Measurements from ENCODE around the gene EVPLL. TPM values are rescaled to one million over a fixed set of nuclear protein-coding genes. Genes with fewer than 3 reads are reported as not detected.
"Not testable (repeated sequence)": the region's sequence is repeated elsewhere in the genome, so short reads cannot be mapped to it uniquely, and the experiment has no call there.

EVPLL gene
- 5.3 TPM for total RNA-seq

DNA sequence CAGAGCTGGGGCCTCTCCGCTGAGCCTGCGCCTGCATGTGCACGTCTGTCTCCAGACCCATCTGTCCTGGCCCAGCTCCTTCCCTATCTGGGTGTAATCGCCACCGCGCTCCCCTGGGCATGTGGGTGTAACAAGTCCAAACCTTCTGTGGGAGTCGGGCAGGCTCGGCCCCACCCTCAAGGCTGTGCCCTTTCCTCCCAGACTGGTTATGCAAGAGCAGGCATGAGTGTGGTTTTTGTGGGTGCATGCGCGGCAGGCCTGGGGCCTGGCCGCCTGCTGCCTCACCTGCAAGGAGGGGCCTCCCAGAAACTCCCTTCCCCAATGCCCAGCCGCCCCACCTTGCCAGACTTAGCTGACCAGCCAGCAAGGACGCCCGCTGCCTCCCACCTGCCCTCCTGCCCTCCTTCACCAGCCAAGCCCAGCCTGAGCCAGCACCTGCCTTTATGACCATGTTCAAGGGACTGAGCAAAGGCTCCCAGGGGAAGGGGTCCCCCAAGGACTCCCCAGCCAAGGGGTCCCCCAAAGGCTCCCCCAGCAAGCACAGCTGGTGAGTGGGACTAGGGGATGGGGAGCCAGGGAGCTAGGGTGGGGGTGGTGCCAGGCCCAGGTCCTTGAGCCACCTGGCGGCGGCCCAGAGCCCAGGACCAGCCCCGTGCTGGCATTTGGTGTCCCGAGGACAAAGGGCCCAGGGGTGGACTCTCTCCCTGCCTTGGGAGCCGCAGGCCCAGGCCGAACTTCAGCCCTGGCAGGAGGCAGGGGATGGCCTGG is at the start of gene EVPLL:
TSS of gene EVPLL (plus strand) at position 342 of the 768 bp plus-strand sequence. CDS start 3,160 bp downstream, outside the sequence.
- ATAC-seq: peak; percentile 92

DNA sequence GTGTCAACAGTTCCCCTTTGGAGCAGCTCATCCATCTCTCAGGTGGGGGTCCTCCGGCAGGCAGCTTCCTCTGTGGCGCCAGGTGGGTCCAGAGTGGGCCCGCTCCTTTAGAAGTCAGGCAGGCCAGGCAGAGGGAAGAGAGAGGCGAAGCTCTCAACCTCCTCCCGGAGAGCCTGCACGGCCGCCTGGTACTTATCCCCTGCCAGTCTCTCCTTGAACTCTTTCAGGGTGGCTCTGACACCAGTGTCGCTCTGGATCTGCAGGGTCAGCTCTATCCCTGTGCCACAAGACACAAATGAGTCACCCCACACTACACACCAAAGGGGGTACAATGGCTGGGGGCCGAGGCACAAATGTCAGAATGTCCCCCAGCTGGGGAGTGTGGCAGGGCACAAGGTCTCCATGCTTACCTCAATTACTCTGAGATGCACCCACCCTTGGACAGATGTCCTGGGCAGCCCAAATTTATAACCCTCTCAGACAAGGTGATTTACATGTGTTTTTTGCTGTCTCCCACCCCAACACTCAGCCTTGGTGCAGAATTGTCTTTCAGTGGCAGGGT is 48.9 kb upstream of the EVPLL start:
- peak; percentile 15 for ATAC-seq

DNA sequence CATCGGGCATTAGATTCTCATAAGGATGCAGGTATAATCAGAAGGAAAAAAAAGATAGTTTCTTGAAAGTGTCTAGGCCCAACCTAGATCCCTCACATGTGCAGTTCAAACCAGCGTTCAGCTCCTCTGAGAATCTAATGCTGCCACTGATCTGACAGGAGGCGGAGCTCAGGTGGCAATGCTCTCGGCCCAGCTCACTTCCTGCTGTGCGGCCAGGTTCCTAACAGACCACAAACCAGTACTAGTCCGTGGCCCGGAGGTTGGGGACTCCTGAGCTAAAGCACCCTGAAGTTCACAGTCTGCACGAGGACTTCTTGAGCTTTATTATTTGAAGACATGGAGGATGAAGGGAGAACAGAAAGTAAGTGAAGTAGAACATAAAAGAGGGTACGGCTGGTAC is 45.7 kb upstream of the EVPLL start:
- no peak for ATAC-seq

DNA sequence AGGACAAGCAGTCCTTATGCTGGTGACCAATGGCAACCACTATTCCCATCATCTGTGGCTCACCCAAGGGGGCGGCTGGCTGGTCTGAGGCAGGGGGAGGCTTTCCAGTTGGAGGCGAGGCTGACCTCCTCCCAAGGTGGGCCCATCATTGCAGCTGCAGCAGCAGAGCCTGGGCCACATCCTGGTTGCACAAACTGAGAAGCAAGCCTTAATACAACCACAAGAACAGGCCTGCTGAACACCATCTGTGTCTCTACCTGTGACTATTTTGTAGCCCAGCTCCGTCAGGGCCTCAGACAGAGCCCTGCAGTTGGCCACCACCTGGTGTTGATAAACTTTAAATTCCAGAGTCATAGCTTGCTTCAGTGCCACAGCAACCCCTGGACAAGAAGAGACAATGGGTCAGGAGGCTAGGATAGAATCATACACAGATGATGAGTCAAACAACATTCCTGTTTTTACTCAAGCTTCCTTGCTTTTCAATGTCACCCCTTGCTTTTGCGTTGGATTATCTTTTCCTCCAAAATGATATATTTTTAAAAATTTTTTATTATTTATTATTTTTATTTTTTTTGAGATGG is 44.6 kb upstream of the EVPLL start:
- no peak for ATAC-seq

DNA sequence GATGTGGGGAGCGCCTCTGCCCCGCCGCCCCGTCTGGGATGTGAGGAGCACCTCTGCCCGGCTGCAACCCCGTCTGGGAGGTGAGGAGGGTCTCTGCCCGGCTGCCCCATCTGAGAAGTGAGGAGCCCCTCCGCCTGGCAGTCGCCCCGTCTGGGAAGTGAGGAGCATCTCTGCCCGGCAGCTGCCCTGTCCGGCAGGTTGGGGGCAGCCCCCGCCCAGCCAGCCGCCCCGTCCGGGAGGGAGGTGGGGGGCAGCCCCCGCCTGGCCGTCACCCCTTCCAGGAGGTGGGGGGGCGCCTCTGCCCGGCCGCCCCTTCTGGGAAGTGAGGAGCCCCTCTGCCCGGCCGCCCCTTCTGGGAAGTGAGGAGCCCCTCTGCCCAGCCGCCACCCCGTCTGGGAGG is 39.4 kb upstream of the EVPLL start:
- not testable (repeated sequence) for ATAC-seq

DNA sequence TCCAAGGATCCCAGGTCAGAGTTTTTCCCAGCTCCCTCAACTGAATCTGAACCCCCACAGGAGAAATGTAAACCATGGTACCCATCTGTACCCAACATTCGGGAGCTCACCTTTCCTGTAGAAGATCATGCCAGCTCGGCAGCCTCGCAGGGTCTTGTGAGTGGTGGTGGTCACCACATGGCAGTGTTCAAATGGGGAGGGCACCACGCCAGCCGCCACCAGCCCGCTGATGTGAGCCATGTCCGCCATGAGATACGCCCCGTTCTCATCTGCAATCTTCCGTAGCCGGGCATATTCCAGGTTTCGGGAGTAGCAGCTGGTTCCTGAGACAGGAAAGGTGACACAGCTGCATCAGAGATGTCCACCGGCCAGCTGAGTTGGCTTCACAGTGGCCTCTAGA is 37.6 kb upstream of the EVPLL start:
- ATAC-seq: no peak

DNA sequence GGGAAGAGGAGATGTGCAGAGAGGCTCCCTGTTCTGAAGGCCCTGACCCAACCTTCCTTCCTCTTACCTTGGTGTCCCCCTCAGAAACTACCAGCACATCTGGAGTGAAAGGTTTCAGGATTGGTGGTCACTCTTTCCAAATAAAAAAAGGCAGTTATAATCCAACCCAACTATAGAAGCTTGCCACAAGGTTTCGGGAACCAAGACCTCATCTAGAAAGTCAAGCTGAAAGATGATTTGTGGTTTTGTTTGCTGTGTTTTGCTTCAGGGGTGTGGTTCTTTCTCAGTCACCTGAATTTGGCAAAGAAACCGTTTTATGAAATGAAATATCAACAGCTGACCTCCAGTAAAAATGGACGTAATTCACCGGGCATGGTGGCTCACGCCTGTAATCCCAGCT is 33.6 kb upstream of the EVPLL start:
- ATAC-seq: no peak

- ATAC-seq: no peak
Measured at GRCh38 chr17:18353541-18353940, 24.0 kb upstream of the EVPLL start.

- ATAC-seq: no peak
Measured at GRCh38 chr17:18356624-18357023, 21.0 kb upstream of the EVPLL start.

- no peak for ATAC-seq
Measured at GRCh38 chr17:18360518-18360917, 17.1 kb upstream of the EVPLL start.

- peak; percentile 57 for ATAC-seq
Measured at GRCh38 chr17:18361837-18362697, 15.5 kb upstream of the EVPLL start.

DNA sequence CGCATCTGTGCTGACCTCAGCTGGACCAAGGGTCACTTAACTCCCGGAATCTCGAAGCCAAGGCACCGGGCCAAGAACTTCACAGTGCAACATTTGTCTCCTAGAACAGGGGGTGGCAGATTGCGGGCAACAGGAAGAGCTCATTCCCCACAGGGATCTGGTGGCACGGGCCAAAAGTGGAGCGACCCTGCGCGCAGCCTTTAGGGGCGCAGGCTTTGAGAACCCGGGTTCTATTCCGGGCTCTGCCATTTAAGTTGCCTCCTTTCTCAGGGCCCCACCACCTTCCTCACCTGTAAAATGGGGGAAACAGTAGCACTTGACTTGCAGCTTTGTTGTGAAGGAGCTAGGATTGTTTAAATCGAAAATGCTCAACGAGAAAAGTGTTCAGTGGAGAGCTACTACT is 14.9 kb upstream of the EVPLL start:
- no peak for ATAC-seq

GRCh38 chr17:18363101-18364049 is 14.2 kb upstream of the EVPLL start, which contains the start of gene SHMT1:
Gene SHMT1, minus strand, starts transcription at chr17:18363550. Its CDS starts 7,569 bp downstream, at chr17:18355981.
- ATAC-seq: peak; percentile 100

DNA sequence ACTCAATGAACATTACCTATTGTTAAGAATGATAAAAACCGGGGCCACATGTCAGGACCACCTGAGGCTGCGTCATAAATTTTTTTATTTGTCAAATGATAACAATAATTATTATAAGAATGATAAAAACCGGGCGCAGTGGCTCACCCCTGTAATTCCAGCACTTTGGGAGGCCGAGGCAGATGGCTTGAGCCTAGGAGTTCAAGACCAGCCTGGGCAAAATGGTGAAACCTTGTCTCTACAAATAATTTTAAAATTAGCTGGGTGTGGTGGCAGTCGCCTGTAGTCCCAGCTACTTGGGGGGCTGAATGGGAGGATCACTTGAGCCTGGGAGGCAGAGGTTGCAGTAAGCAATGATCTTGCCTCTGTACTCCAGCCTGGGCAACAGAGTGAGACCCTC is 13.4 kb upstream of the EVPLL start:
- no peak for ATAC-seq

DNA sequence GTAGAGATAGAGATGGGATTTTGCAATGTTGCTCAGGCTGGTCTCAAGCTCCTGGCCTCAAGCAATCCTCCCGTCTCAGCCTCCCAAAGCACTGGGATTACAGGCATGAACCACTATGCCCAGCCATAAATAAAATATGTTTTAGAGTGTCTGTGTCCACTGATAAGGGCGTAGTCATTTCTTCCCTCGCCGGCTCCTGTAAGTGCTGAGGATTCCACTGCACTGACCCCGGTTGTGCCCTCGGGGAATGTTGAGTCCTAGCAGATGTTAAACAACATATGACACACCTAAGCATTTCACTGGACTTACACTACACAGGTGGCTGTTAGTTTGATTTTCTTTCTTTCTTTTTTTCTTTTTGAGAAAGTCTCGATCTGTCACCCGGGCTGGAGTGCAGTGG is 8.6 kb upstream of the EVPLL start:
- no peak for ATAC-seq

GRCh38 chr17:18370761-18371160 is 6.8 kb upstream of the EVPLL start:
- no peak for ATAC-seq

- no peak for ATAC-seq
Measured at GRCh38 chr17:18371455-18371854, 6.1 kb upstream of the EVPLL start.

- ATAC-seq: not testable (repeated sequence)
Measured at GRCh38 chr17:18373181-18373580, 4.4 kb upstream of the EVPLL start.

- no peak for ATAC-seq
Measured at GRCh38 chr17:18374216-18374615, 3.4 kb upstream of the EVPLL start.

DNA sequence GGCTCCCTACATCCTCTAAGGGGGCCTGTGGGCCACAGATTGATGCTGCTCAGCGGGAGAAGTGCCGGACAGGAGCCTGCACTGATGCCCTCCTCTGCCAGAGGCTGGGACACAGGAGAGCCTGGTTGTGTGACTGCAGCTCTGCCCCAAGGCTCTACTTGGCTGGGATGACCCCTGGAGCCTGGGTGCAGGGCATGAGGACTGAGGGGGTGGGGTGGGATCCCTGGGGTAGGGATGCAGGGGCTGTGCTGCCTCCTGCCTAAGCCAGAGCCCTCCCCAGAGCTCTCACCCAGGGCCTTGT is 577 bp downstream of the EVPLL start:
- ATAC-seq: peak; percentile 10

- ATAC-seq: not testable (repeated sequence)
Measured at GRCh38 chr17:18378614-18379013, 1.0 kb downstream of the EVPLL start.

Measured in esophagus mucosa (tissue), 1 donor.